Activated CD8-positive, alpha-beta memory T cell treated with anti-CD3 and anti-CD28 coated beads, Interleukin-2, amount 50 U/mL, for 4 hours (primary cell): ENCODE measurements around the gene MRPS34.
"Not testable (repeated sequence)": the region's sequence is repeated elsewhere in the genome, so short reads cannot be mapped to it uniquely, and the experiment has no call there.

Experiments used
- DNase-seq: peaks from one replicate; pipeline ENCODE4 v3.0.0-alpha.2; 2020

Gene MRPS34

DNA sequence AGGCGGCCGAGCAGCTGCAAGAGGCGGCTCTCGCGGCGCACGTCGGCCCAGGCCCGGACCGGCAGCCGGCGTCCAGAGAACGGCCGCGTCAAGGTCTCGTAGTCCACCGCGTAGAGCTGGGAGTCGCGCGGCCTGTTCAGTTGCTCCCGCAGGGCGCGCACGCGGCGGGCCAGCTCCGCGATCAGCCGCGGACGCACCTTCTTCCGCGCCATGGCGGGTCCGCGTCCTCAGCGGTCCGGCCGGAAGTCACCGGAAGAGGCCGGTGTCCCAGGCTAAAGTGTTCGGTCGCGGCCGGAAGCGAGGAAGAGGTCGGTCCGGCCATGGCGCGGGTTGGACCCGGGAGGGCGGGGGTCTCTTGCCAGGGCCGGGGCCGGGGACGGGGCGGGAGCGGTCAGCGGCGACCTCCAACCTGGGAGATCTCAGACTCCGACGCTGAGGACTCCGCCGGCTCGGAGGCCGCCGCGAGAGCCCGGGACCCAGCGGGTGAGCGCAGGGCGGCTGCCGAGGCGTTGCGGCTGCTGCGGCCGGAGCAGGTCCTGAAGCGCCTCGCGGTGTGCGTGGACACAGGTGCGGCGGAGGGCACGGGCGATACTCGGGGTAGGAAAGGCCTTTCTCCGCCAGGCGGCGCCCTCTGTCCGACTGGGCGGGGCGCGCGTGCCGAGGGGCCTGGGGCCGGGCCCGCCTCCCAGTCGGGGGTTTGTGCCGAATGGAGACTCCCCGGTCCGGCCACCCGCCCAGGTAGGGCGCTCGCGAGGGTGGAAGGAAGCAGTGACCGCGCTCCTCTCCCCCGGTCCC lies at the start of gene MRPS34:
MRPS34 (minus strand) TSS at position 227 of the 795 bp plus-strand sequence; CDS start at position 212, 15 bp downstream.
- peak; percentile 77 for DNase-seq

DNA sequence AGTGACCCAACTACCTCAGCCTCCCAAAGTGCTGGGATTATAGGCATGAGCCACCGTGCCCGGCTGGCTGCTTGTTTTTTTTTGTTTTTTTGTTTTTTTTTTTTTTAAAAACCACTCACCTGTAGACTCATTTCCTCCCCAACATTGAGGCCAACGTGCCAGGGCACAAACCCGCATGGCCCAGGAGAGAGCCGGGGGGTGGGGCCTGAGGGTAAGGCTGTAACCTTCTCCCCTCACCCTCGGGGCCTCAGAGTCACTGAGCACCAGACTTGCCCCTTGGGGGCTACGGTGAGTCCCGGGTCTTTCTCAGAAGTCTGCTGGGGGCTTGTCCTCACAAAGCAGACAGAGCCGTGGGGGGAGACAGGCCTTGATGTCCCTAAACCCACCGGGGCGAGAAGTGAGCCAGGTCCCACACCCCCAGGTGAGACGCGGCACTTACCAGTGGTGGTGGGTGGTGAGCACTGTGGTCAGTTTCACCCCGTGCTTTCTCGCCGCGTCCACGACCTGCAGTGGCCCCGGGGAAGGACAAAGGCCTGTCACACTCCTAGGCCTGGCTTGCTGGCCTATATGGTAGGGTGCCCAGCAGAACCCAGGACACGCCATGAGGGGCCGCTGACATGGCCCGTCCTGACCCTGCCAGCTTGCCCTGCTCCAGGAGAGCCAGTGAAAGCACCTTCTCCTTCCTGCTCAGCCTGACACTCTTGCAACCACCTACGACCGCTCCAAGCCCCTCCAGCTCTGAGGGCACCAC lies 49.1 kb upstream of the MRPS34 start:
- DNase-seq = no peak

DNA sequence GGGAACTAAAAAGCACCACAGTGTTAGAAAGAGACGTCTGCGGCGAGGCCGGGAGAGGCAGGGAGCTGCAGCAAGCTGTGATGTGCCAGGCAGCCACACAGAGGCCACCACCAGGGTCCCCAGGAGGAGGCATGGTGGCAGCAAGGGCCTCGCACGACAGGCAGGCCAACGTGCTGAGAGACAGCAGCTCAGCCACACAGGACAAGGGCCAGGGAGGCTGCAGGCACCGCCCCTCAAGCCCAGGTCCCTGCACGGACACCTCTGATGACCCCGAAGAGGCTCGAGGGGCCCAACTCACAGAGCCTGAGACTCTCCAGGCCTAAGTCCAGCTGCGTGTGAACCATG lies 48.0 kb upstream of the MRPS34 start:
- DNase-seq = no peak

DNA sequence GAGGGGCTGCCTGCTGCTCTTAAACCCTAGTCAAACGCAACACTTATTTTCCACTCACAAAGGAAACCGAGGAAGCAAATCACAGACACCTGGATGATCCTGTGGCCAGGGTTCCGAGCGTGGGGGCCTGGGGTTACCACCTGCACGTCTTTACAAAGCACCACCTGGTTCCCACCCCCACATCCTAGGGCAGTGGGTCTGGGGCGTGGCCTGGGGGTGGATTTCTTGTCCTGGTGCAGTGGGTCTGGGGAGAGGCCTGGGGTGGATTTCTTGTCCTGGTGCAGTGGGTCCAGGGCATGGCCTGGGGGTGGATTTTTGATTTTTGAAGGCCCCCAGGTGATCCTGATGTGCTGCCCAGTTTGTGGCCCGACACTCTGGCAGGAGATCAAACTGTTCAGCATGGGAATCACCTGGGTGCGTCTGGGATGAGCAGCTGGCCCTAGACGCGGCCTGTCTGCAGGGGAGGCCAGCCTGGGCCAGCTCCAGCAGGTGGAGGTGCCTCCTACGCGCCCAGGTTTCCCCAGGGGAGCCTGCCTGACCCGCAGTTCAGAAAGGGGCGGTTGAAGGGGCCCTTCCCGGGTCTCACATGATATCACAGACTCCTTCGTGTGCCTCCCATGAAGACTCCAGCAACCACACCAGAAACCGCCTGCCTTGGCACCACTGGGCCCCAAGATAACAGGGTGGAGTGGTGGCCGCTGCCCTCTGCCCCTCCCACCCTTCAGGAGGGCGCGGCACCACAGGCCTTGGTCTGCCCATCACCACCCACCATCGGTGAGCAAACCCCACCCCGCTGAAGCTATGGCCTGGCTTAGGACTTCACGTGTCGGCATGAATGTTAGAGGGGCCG lies 47.4 kb upstream of the MRPS34 start:
- no peak for DNase-seq

- DNase-seq = no peak
These were observed 46.7 kb upstream of the MRPS34 start for GRCh38 chr16:1819611-1820010.

- no peak for DNase-seq
These were observed 46.1 kb upstream of the MRPS34 start for GRCh38 chr16:1818873-1819525.

- no peak for DNase-seq
These were observed 45.4 kb upstream of the MRPS34 start for GRCh38 chr16:1818204-1818872.

DNA sequence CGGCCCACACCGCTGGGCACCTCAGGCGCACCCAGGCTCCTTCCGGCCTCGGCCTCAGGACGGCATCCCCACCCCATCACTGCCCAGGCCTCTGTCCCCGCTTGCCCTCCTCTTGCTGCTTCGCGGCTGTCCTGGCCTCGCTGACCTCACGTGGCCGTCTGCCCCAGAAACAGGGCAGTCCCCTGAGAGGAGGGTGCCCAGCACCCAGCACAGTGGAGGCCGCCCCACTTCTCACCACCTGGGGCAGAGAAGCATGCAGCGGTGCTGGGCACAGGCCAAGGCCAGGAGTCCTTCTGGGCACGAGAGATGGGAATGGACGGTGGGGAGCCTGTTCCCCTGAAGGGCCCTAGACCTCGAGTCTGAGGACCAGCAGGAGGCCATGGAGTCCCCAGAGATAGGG lies 44.8 kb upstream of the MRPS34 start:
- DNase-seq = no peak

- no peak for DNase-seq
These were observed 44.3 kb upstream of the MRPS34 start for GRCh38 chr16:1817276-1817589.

DNA sequence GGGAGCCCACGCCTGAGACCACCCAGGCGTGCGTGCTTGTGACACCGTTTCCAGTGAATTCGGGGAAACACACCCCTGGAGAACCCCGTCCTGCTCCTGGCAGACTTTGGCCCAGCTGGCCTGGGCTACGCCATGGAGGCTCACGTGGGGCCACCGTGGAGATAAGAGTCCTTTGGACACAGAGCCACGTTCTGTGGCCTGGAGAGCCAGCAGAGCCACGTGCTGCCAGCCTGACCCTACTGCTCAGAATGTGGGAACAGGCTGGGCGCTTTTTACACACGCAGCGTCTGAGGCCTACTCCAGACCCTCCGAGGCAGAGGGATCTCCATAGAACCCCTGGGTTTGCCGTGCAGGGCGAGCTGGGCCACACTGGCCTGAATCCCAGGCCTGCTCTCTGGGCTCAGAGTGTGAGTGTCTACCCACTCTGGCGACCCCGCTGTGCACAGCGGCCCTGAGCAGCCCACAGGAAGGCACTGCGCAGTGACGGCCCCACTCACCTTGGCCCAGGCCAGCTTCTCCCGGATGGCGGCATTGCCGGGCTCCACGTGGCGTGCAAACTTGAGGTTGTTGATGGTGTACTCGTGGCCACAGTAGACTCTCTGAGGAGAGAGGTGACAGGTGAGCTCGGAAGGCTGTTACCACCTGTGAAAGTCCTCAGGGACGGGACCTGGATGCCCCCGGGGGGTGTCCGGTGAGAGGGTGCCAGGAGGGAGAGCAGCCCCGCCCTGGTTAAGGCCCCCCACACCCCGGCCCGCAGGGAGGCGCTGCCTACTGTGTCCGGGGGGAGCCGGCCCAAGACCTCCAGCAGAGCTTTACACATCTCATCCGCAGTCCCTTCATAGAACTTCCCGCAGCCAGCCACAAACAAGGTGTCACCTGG lies 43.7 kb upstream of the MRPS34 start:
- no peak for DNase-seq

DNA sequence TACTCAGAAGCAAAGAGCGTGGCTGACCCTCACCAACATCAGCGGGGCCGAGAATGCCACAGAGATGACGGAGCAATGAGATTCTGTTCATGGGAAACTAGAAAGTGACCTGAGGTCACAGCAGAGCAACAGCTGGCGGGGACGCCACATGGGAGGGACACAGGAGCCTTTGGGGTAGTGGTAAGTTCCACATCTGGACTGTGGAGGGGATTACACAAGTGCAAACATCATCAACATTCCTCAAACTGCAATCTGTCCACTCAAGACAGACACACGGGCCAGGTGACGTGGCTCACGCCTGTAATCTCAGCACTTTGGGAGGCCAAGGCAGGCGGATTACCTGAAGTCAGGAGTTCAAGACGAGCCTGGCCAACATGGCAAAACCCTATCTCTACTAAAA lies 42.5 kb upstream of the MRPS34 start:
- no peak for DNase-seq

GRCh38 chr16:1812732-1813163 lies 39.8 kb upstream of the MRPS34 start:
- peak; percentile 54 for DNase-seq

DNA sequence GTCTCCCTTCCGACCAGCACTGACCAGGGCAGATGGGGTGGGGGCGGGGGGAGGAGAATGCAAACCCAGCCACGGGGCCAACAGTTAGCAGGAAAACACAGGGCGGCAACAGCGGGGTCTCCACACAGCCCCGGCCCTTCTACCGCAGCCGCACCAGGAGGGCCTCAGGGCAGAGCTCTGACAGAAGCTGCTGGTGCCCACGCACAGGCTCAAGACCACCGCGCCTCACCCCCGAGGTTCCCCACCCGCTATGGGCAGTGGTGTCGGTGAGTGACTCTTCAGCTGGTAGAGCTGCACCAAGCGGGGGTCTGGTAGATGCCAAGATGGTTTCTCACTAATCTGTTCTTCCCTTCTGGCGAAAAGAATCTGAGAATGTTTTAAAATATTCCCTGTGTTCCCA lies 37.6 kb upstream of the MRPS34 start:
- DNase-seq = no peak

DNA sequence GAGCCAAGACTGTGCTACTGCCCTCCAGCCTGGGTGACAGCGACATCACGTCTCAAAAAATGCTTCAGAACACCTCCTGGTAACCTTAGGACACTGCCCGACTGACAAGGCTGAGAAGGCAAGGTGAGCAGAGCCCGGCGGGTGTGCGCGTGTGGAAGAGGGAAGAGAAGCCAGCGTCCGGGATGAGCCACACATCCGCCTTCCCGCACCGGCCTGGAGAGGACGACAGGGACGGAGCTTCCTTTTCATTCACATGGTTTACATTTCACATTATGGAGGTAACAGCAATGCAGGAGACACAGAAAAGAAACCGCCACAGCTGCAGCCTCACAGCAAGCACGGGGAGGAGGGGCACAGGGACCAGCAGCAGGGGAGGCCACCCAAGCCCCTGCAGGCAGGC lies 37.2 kb upstream of the MRPS34 start:
- DNase-seq = no peak

DNA sequence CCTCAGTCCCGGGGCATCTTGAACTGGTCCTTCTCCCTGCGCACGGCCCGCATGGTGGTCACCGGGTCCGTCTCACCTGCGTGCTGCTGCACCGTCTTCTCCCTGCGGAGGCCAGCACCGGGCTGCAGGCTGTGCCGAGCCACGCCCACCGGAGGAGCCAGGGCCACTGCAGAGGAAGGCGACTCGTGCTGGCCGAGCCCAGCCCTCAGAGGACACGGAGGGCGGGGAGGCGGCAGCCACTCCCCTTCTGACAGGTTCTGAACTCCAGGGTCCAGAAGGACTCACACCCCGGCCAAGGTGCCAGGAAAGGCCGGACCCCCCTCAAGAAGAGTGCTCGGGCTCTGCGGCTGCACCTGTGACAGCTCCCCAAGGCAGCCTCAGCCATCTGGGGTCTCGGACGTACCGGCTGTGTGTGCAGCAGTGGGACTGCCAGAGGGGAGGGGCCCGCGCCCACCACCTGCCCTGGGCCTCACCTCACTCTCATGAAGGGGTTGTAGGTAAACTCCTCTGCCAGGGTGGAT lies 36.4 kb upstream of the MRPS34 start:
- no peak for DNase-seq

DNA sequence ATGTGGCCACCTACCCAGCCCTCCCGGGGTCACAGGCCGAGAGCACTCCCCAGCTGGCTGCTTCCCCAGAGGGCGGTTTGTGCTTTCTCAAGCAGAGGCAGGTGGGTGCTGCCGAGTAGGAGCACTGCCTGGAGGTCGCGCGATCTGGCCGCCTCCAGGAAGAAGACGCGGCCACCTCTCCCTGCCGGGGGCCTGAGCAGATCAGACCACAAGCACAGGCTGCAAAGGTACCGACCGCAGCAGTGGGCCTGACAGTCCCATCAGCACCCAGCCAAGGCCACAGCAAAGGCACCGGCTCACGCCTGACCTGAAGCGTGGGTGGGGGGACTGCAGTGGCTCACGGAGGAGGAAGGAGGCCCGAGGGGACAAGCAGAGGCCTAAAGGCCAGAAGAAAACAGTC lies 35.8 kb upstream of the MRPS34 start:
- DNase-seq = no peak

- no peak for DNase-seq
These were observed 34.7 kb upstream of the MRPS34 start for GRCh38 chr16:1807626-1808025.

- DNase-seq = no peak
These were observed 27.8 kb upstream of the MRPS34 start for GRCh38 chr16:1800701-1801100.

GRCh38 chr16:1799263-1799662 lies 26.3 kb upstream of the MRPS34 start:
- not testable (repeated sequence) for DNase-seq

- no peak for DNase-seq
These were observed 22.2 kb upstream of the MRPS34 start for GRCh38 chr16:1794908-1795666.
